SKM-1 treated with dmso at 0.1 percent for 144 hours (cell line): ENCODE measurements around the gene SGIP1.

Source experiments
- DNase-seq: peaks from one replicate; lab custom pipeline; 2025; ENCODE audit not compliant: unreplicated experiment; lab: John Stamatoyannopoulos, UW

The SGIP1 gene

DNA sequence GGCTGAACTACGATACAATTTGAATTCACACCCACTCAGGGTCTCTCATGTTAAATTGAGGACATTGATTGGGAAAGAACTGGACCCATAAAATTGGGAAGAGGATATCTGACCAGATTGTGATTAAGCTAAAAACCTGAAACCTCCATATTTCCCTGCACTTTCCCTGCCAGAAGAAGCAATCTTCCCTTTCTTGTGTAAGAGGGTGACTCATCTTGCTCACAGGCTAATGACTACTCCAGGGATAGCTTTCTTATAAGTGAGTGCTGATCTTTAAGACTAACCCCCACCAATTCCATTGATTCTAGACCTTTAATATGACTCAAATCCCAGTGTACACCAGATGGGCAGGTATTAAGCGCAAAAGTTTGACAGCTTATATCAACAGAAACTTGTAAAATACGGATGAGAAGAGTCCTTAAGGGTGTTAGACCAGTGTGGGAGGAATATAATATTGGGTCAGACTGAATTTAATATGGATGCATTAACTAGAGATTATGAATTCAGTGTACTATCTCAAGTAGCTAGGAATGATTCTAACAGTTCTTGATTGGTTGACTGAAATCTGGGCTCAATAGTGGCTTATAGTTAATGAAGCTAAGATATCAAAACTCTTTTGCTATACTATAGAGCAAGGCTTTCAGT is 12.1 kb upstream of the SGIP1 start:
- no peak for DNase-seq

DNA sequence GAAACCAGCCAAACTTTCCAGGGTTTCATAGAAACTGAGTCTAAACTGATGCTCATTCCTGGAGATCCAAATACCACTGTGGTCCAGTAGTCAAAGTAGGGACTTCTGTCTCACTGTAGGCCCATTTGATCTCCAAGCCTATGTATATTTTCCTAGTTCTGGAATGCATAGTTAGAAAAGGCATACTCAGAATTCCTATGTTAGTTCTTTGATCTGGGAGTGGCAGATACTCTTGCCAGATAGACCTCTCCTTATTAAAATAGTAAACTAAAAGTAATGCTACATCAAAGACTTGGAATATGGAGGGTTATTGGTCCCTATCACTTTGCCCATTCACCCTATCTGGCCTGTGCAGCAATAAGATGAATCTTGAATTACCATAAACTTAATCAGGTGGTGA is 10.4 kb upstream of the SGIP1 start:
- no peak for DNase-seq

DNA sequence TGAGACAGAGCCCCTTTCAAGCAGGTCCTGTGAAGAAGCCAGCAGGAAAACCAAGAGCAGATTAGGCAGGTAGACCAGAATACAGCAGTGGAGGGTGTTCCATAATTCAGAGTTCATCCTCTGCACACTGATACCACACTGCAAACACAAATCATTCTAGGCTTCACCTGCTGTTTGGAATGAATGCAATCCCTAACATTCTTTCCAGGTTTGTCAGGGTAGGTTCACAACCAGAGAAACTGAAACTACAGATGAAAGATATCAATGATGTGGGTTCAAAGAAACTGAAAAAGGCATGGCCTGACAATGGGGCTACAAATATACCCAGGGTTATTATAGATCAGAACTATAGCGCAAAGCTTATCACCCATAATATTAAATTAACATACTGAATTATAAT is 8.9 kb upstream of the SGIP1 start:
- no peak for DNase-seq

DNA sequence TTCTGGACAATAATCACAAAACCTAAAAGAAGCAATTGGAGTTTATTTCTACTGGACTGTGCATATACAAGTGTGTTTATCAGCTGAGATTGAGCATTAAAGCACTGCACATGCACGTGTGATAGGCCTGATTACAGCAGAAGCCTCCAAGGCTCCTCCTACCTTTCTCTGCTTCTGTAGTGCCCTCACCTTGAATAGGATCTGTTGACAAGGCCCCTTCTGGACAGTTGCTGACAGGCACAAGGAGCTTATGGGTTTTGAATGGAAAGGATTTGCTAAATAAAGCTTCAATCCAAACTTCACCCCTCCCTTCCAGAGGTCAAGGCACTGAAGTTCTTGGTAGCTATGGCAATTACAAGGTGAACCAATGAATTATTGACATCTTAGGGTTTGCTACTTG is 7.9 kb upstream of the SGIP1 start:
- no peak for DNase-seq

DNA sequence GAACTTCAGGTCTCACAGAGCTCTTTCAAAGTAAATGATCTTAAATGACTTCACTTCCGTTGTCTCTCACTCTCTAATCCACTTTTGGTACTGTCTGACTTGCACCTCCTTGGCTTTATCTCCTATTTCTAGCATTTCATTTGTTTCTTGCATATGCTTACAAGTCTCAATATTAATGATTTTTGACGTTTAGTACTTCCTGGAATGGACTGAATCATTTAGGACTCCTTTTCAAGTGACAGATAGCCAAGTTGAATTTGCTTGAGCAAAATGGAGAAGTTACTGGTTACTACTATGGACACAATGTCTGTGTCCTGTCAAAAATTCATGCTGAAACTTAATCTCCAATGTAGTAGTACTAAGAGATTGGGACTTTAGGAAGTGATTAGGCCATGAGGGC is 7.0 kb upstream of the SGIP1 start:
- DNase-seq = no peak

DNA sequence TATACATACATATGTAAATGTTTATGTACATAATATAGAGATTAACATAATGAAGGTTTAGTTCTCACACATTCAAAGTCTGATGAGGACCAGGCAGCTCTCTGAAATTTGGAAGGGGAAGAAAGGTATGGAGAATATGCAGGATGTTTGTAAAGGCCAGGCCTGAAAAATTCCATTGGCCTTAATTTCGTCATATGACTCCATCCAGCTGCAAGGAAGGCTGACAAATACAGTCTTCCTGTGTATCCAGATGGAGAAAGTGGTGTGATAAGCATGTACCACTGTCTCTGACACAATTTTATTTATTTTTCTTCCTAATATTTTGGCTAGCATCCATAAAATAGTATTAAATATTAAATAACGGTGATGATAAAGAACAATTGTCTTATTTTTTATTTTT is 6.3 kb upstream of the SGIP1 start:
- no peak for DNase-seq

DNA sequence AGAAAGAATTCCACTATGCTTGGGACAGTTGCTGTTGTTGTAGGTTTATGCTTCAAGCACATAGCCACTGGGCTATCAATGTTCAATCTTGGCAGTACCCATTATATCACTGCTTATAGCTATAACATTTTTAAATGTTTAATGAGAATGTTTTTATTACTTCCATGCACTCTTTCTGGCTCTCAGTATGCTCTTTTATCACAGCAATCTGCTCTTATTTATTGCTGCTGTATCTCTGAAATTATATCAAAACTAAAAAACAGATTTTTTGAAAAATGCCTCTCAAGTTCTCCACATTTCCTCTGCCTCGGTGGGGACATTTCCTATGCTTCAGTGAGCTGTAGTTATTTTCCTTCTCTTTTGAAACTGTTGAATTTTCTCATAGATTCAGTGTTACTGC is 5.4 kb upstream of the SGIP1 start:
- no peak for DNase-seq

DNA sequence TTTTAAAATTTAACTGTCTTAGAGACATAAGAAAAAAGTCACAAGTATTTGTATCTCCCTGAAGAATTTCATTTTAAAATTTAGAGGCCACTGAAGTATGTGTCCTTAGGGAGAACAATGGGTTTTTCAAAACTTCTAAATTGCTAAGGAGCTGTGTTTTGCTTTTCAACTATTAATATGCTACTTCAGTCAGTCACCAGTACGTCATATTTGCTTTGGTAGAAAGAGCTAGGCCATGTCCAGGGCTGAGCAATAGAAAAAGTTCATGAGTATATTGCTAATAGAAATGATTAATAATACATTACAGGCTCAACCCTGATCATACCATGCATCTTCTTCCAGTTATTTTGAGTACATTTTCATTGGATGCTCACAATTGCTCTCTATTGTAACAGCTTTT is 1.7 kb upstream of the SGIP1 start:
- DNase-seq = no peak

DNA sequence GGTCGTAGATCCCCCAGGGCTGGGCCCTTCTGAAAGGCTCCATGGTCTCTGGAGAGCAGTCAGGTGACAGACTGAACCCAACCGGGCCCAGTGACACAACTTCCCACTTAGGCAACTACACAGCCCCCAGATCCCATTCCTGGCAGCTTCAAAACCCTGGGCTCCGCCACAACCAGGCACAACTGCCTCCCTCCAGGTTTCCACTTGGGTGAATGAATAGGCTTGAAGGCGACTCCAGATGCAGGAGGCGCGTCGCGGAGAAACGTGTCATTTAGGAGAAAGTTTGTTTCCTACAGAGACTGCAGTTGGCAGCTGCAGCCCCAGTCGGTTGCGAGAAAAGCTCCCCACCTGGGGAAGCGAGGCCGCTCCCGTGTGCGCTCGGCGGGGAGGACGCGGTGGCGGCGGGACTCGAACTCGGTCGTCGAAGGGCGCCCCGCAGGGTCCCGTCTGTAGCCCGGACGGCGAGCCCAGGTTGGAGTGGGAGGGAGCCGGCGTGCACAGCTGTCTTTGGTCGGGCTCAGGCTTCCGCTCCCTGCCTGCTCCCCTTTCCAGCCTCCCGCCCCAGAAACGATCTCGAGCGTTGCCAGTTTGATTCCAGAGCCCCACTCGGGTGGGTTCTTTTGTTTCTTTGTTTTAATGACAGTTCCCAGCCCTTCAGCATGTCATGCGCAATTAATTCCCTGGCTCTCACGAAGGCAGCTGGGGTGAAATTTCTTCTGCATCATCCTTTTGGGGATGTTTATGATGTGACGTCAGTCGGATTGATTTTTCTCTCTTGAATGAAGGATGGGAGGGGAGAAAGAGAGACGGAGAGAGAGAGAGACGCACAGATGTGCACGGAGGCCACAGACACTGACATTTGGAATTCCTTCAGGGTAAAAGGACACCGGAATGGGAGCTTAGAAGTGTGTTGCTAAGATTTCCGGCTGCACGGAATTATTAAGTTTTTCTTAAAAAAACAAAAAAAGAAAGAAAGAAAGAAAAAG is 862 bp upstream of the SGIP1 start:
- no peak for DNase-seq

DNA sequence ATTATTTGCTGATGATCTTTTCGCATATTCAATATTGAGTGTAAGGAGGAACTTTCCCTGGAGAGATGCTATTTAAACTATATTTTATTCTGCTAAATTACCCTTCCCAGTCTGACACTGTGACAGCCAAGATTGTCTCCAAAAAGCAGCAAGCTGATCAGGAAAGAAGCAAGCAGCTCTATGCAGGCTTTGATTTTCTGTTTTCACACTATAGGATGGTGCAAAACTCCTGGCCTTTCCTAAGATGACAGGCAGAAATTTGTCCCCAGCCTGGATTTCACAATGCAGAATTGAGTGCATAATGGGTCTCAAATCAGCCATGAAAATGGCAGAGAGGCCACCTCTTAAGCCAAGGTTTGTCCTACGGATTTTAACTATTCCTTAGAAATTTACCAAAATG is 1.1 kb downstream of the SGIP1 start:
- DNase-seq = no peak

DNA sequence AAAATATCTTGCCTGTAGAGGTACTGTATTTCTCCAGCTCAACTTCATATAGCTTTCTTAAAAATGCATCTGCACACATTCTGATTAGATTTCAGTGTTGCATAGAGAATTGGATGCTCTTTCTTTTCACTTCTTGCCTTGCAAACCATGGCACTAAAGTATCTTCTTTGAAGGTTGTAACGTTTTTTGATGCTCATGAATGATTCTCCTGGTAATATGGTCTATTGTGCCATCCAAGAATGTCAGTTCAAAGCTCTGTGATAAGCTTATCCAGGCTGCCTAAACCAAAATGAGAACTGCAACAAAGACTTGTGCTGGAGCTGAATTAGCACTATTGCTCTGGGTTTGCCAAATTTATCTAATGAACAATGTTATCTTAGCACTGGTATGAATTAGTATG is 1.9 kb downstream of the SGIP1 start:
- DNase-seq = no peak

DNA sequence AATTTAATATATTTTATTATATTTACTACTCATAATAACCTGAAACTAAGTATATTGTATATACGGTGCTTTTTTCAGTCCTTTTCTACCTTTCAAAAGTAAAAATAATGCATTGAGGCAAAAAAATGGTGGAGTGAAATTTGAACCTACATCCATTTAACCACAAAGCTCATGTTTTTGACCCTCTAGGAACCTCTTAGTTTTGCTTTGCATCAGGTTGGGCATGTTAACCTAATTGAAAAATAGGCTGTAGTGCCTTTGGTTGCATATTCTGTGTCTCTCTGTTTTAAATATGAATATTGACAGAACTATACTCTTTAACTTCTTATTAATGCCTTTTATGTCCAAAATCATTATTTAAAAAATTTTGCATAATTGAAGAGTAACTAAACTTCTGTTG is 3.8 kb downstream of the SGIP1 start:
- DNase-seq = no peak

DNA sequence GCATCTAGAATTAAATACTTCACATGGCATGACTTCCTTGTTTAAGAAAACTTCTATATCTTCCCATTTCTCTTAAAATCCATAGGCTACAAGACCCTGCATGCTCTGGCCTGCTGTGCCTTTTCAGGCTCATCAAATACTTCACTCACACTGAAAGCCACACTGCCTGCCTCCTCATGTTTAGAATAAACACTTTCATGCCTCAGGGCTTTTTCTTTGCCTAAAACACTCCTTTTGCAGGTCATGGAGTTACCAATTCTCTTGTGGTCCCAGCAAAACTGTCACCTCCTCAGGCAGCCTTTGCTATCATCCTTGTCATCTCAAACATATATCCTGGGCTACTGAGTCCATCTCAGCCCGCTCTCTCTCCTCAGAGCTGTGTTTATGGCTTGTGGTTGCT is 5.5 kb downstream of the SGIP1 start:
- no peak for DNase-seq

DNA sequence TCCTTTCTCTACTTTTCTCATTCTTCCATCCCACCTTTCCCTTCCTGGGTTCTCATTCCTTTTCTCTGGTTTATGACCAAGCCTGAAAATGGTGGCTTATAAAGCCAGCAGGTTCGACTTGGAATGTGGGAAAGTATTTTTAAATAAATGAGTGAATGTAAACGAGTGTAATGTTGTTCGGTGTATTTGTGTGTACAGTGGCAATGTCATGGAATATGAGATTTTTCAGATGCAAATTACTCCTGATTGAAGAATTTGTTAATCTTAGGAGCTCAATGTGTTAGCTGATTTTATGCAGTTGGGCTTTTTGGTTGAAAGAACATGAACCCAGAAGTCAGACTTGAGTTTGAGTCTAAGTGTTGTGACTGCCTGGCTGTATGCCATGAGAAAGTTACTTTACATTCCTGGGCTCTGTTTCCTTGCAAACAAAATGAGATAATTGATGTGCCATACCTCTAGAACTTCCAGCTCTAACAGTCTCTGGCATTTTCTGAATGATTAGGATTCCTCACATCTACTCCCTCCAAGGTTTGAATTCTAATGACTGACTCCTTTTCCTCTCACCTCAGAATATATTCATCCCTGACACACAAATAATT is 6.6 kb downstream of the SGIP1 start:
- no peak for DNase-seq

DNA sequence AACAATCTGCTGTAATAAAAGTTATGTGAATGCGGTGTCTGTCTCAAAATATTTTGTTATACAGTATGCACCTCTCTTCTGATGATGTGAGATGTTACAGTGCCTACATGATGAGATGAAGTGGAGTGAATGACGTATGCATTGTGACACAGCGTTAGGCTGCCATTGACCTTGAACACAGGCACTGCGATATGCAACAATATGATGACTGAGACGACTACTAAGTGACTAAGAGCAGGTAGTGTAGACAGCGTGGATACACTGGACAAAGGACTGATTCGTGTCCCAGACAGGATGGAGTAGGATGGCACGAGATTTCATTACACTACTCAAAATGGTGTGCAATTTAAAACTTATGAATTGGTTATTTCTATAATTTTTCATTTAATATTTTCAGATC is 8.4 kb downstream of the SGIP1 start:
- no peak for DNase-seq

DNA sequence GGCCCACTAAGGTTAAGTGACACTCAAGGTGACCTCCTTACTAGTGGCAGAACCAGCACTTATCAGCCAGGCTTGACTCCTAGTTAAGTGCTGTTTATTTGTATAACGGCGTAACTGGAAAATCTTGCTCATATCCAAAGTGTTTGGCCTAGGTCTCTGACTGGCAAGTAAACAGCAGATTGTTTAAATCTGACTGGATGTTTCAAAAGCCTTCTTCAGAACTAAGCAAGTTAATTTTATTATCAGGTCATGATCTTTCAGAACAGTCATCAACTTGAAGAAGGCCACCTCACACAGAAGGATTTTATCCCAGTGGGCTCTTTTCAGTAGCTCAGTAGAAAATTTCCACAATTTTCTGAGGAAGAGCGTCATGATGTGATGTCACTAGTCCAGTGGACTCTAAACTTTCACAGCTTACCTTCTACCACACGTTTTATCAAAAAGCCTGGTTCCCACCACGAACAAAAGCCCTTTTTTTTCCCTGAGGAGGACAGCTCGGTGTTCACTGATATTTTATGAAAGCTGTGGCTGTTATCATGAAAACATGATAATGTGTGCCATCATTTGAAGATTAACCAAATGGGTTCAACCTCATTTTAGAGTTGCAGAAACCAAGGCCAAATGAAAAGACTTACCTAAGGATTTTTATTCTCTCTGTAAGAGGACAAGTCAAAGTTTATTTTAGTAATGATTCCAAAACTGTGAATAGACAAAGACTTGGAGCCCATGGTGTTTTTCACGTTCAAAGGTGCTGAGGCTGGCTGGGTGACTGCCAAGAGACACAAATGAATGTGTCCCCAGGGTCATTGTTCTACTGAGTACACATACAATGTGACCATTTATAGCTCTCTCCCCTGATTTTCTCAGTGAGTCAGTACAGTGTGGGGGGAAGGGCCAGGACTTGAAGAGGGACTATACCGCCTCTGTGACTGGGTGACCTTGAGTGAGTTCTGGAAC is 9.1 kb downstream of the SGIP1 start:
- no peak for DNase-seq

DNA sequence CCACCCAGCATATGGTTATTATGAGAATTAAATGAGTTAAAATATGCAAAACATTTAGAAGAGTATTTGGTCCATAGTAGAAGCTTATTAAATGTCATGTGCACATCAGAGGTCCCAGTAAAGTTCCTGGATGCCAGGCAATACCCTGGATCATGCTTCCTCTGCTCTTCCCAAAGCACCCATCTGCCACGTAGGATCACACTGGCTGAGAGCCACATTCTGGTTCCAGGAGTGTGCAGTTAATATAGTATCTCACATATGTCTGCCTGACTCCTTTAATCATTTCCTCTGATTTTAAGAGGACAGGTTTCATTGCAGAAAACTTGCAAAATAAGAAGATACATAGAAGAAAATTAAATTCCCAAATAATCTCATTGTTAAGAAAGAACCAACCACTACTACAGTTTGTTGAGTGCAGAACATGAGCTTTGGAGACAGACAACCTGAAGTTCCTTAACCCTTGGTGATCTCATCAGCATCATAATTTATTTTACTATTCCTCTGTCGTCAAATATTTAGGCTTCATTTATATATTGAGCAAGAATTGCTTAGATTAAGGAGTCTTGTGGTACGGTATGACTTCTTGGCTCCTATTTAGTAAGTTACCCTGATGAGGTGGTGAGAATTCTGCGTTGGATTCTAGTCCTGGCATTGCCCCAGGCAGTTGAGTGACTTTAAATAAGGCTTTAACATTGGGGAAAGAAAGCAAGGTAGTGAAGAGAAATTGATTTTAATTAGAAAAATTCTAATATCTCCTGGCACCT is 12.3 kb downstream of the SGIP1 start:
- no peak for DNase-seq

DNA sequence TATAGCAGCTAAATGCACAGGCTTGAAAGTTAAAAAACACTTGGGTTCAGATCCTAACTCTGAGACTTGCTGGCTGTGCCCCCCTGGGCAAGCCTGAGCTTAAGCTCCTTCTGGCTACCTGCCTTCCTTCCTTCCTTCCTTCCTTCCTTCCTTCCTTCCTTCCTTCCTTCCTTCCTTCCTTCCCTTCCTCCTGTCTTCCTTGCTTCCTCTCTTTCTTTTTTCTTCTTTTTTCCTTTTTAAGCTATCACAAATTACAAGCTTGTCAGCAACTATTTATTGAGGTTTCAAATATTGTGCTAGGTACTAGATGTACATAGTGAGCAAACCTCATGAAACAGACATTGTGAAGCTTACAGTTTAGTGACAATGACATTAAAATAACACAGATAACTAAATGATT is 15.1 kb downstream of the SGIP1 start:
- DNase-seq = no peak

DNA sequence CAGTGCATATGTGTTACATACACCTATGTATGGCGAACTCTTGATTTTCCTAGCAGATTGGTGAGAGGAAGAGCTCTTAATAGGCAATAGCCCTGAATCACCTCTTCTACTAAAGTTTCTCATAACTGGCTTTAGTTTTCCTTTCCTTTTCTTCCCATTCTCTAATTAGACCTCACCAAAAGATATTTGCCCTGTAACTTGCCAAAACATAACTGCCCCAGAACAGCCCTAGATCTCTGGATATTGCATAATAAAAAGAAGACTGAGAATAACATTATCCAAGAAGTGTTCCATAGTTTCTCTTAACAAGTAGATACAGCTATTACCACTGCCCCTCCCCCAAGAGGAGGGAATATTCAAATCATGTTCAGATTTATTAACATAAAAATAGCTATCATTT is 16.3 kb downstream of the SGIP1 start:
- no peak for DNase-seq

DNA sequence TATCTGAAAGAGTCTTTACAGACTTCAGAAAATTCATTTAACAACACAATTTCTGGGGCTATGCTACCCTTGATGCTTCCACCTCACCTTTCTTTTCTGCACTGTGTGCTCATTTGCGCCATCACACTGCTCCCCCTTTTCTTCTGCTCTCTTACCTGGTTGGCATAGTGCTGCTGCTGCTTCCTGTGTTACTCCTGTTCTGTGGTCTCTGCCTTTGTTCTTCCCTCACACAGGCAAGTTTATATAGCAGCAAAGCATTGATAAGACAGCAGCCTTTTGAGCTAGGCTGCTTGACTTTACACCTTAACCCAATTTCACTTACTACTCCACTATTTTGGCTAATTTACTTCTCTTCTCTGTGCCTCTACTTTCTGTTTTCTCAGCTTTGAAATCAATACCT is 18.3 kb downstream of the SGIP1 start:
- no peak for DNase-seq
